GM23338 (cell line): ENCODE data around the gene SRGAP3. TPM values are rescaled to one million over a fixed set of nuclear protein-coding genes. Genes with fewer than 3 reads are reported as not detected.

ENCODE experiments used
- CREB1 ChIP-seq: fragments of 250-450 bp; sonication (Bioruptor Pico); IDR thresholded peaks from 2 replicates; pipeline ENCODE4 v1.5.0; 2020; ENCODE audit warnings: low read depth, mild to moderate bottlenecking, moderate library complexity
- ETS1 ChIP-seq: IDR thresholded peaks from 2 replicates; pipeline ENCODE4 v1.6.1; 2016; ENCODE audit warnings: antibody characterized with exemption
- EZH2 ChIP-seq: fragments of 200-600 bp; sonication (generic); IDR thresholded peaks from one replicate; pipeline ENCODE4 v1.8.0; 2017; ENCODE audit warnings: antibody characterized with exemption, mild to moderate bottlenecking, low read depth; ENCODE audit not compliant: unreplicated experiment
- EZH2phosphoT487 ChIP-seq: fragments of 200-600 bp; sonication (generic); IDR thresholded peaks from one replicate; pipeline ENCODE4 v1.8.1; 2018; ENCODE audit warnings: antibody characterized with exemption; ENCODE audit not compliant: unreplicated experiment
- NANOG ChIP-seq: IDR thresholded peaks from 2 replicates; pipeline ENCODE4 v1.6.1; 2016; ENCODE audit warnings: antibody characterized with exemption, borderline replicate concordance
- POLR2AphosphoS5 ChIP-seq: IDR thresholded peaks from 2 replicates; pipeline ENCODE4 v1.6.1; 2016; ENCODE audit warnings: antibody characterized with exemption, low read depth
- REST ChIP-seq: IDR thresholded peaks from one replicate; pipeline ENCODE4 v1.6.1; 2018; ENCODE audit warnings: antibody characterized with exemption; ENCODE audit not compliant: unreplicated experiment
- STAT1 ChIP-seq: IDR thresholded peaks from one replicate; pipeline ENCODE4 v1.6.1; 2016; ENCODE audit warnings: antibody characterized with exemption; ENCODE audit not compliant: unreplicated experiment
- ZNF331 ChIP-seq: fragments of 250-450 bp; sonication (Bioruptor Pico); IDR thresholded peaks from 2 replicates; pipeline ENCODE4 v1.5.0; 2020; ENCODE audit warnings: low read depth, mild to moderate bottlenecking, moderate library complexity
- polyA plus RNA-seq: library from polyadenylated mRNA; unstranded; fragments of >200 nt; fragmentation: Nextera tagmentation; extraction: Ambion mirVana; gene quantifications from 2 replicates; pipeline ENCODE4 v1.2.1, GENCODE V29; 2016
- total RNA-seq: library from RNA; depleted of rRNA; stranded (reverse); fragments of >200 nt; shearing (Covaris generic); gene quantifications from 2 replicates; pipeline ENCODE4 v1.2.3, GENCODE V29; 2014
- TF ChIP-seq, protein P1 (sequence below): fragments of 250-450 bp; sonication (Bioruptor Pico); IDR thresholded peaks from 2 replicates; pipeline ENCODE4 v1.5.0; 2020; ENCODE audit warnings: mild to moderate bottlenecking, moderate library complexity

Gene SRGAP3
- total and polyA plus RNA-seq, 2 experiments from 2014 or later, result 6.4 to 9.4 TPM

GRCh38 chr3:9298236-9298635, 48.8 kb upstream of the SRGAP3 start (continued):
- TF ChIP-seq, protein P1, sequence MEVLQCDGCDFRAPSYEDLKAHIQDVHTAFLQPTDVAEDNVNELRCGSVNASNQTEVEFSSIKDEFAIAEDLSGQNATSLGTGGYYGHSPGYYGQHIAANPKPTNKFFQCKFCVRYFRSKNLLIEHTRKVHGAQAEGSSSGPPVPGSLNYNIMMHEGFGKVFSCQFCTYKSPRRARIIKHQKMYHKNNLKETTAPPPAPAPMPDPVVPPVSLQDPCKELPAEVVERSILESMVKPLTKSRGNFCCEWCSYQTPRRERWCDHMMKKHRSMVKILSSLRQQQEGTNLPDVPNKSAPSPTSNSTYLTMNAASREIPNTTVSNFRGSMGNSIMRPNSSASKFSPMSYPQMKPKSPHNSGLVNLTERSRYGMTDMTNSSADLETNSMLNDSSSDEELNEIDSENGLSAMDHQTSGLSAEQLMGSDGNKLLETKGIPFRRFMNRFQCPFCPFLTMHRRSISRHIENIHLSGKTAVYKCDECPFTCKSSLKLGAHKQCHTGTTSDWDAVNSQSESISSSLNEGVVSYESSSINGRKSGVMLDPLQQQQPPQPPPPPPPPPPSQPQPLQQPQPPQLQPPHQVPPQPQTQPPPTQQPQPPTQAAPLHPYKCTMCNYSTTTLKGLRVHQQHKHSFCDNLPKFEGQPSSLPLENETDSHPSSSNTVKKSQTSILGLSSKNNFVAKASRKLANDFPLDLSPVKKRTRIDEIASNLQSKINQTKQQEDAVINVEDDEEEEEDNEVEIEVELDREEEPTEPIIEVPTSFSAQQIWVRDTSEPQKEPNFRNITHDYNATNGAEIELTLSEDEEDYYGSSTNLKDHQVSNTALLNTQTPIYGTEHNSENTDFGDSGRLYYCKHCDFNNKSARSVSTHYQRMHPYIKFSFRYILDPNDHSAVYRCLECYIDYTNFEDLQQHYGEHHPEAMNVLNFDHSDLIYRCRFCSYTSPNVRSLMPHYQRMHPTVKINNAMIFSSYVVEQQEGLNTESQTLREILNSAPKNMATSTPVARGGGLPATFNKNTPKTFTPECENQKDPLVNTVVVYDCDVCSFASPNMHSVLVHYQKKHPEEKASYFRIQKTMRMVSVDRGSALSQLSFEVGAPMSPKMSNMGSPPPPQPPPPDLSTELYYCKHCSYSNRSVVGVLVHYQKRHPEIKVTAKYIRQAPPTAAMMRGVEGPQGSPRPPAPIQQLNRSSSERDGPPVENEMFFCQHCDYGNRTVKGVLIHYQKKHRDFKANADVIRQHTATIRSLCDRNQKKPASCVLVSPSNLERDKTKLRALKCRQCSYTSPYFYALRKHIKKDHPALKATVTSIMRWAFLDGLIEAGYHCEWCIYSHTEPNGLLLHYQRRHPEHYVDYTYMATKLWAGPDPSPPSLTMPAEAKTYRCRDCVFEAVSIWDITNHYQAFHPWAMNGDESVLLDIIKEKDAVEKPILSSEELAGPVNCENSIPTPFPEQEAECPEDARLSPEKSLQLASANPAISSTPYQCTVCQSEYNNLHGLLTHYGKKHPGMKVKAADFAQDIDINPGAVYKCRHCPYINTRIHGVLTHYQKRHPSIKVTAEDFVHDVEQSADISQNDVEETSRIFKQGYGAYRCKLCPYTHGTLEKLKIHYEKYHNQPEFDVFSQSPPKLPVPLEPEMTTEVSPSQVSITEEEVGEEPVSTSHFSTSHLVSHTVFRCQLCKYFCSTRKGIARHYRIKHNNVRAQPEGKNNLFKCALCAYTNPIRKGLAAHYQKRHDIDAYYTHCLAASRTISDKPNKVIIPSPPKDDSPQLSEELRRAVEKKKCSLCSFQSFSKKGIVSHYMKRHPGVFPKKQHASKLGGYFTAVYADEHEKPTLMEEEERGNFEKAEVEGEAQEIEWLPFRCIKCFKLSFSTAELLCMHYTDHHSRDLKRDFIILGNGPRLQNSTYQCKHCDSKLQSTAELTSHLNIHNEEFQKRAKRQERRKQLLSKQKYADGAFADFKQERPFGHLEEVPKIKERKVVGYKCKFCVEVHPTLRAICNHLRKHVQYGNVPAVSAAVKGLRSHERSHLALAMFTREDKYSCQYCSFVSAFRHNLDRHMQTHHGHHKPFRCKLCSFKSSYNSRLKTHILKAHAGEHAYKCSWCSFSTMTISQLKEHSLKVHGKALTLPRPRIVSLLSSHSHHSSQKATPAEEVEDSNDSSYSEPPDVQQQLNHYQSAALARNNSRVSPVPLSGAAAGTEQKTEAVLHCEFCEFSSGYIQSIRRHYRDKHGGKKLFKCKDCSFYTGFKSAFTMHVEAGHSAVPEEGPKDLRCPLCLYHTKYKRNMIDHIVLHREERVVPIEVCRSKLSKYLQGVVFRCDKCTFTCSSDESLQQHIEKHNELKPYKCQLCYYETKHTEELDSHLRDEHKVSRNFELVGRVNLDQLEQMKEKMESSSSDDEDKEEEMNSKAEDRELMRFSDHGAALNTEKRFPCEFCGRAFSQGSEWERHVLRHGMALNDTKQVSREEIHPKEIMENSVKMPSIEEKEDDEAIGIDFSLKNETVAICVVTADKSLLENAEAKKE (CRISPR knock-in tag), result no peak
- no peak for TF ChIP-seq POLR2AphosphoS5
- TF ChIP-seq ETS1, result no peak
- TF ChIP-seq REST, result no peak
- TF ChIP-seq ZNF331, result no peak
- TF ChIP-seq EZH2phosphoT487, result no peak
- no peak for TF ChIP-seq NANOG
- no peak for TF ChIP-seq STAT1
- TF ChIP-seq CREB1 (CRISPR knock-in tag), result no peak
- no peak for TF ChIP-seq EZH2
